Astrocyte of the cerebellum (primary cell): ENCODE measurements around the gene SCGB1C1.
A peak's percentile ranks its signal among the peaks of the same experiment; 100 is the strongest.

Experiments used
- DNase-seq: peaks from one replicate; pipeline ENCODE4 v3.0.0-alpha.2; 2011; ENCODE audit warnings: low read depth
- H3K4me3 ChIP-seq: 2 replicates; pipeline ENCODE4 v1.5.1; 2011; ENCODE audit warnings: mild to moderate bottlenecking, low read depth, low read length, moderate library complexity
- CTCF ChIP-seq: IDR thresholded peaks from 2 replicates; pipeline ENCODE4 v1.5.1; 2012; ENCODE audit warnings: low read length, low read depth, moderate library complexity, mild to moderate bottlenecking; ENCODE audit errors: missing control alignments
- in situ Hi-C: cut with HindIII; loops from 2 replicates; pipeline ENCODE4 v1.10.0; 2017; ENCODE audit warnings: low sequenced_read_pairs

SCGB1C1 gene

GRCh38 chr11:227824-228379, 35.0 kb downstream of the SCGB1C1 start:
- in situ Hi-C loops: no loop called here
- no peak for DNase-seq
- H3K4me3 ChIP-seq: no peak overlapping the region
- no peak for TF ChIP-seq CTCF

- TF ChIP-seq CTCF: no peak
These were observed 37.6 kb downstream of the SCGB1C1 start for GRCh38 chr11:230431-230830.

GRCh38 chr11:232783-233565, 40.1 kb downstream of the SCGB1C1 start:
- H3K4me3 ChIP-seq: no peak overlapping the region
- TF ChIP-seq CTCF: no peak
- in situ Hi-C loops: no loop called here
- no peak for DNase-seq

More at GRCh38 chr11:230431-230830, 37.6 kb downstream of the SCGB1C1 start:
- in situ Hi-C loops: no loop called here
- no peak for DNase-seq
- H3K4me3 ChIP-seq: no peak overlapping the region

- in situ Hi-C loops: no loop called here
- H3K4me3 ChIP-seq: peak overlapping the region; percentile 96
- DNase-seq: no peak
- TF ChIP-seq CTCF: no peak
These were observed 42.3 kb downstream of the SCGB1C1 start for GRCh38 chr11:235180-235579.

GRCh38 chr11:235609-235996, 42.7 kb downstream of the SCGB1C1 start:
- peak overlapping the region; percentile 96 for H3K4me3 ChIP-seq
- no peak for DNase-seq
- TF ChIP-seq CTCF: no peak
- in situ Hi-C loops: no loop called here

- peak; percentile 24 for DNase-seq
- in situ Hi-C loops: no loop called here
- H3K4me3 ChIP-seq: peak within 1 kb of the TSS; percentile 96
- TF ChIP-seq CTCF: peak; percentile 13
These were observed 43.3 kb downstream of the SCGB1C1 start, which contains the start of gene SIRT3 for GRCh38 chr11:235997-236773. TSS of gene SIRT3 (minus strand) at chr11:236342. CDS start at chr11:236328, 14 bp downstream.
